Fibroblast of mammary gland (primary cell): Measurements from ENCODE around the gene METRNL.
"Not testable (repeated sequence)": the region's sequence is repeated elsewhere in the genome, so short reads cannot be mapped to it uniquely, and the experiment has no call there.

Experiments
- DNase-seq: peaks from one replicate; pipeline ENCODE4 v3.0.0-alpha.2; 2010; ENCODE audit warnings: low read depth
- H3K4me3 ChIP-seq: 2 replicates; pipeline ENCODE4 v1.5.1; 2011; ENCODE audit warnings: low read depth, mild to moderate bottlenecking, low read length, moderate library complexity; ENCODE audit not compliant: control insufficient read depth
- TF ChIP-seq, protein P1 (sequence below): conservative IDR thresholded peaks from 2 replicates; pipeline ENCODE4 v1.5.1; 2011; ENCODE audit warnings: low read depth, low read length, inconsistent platforms; ENCODE audit not compliant: control insufficient read depth, insufficient read depth

The METRNL gene

DNA sequence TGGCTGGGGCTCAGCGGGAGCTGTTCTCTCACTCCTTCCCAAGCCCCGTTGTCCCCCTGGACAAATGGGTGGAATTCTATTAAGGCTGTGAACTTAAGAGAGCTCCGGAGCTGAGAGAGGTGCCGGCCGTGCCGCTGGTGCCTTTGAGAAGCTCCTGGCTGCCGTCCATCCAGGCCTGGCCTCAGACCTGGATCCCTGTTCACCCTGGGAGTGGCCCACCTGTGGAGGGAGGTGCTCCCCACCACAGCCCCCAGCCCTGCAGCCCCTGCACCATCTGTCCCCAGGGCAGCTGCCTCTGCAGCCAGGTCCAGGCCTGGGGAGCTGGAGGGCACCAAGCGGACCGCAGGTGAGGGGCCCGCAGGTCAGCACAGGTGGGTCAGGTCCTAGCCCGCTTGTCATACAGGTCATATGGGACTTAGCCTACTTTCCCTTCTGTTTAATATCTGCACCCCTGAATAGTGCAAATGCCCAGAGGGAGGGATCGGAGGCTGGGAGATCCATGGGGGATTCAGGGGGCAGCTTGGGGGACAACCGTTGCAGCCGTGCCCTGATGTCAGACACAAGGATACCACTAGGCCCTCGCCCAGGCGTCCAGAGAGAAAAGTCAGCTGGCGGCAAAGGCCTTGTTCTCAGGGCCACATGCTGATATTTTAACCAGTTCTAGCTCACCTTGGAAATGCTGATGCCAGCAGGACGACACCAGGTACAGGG is 15.2 kb upstream of the METRNL start:
- DNase-seq: no peak
- TF ChIP-seq, protein P1, sequence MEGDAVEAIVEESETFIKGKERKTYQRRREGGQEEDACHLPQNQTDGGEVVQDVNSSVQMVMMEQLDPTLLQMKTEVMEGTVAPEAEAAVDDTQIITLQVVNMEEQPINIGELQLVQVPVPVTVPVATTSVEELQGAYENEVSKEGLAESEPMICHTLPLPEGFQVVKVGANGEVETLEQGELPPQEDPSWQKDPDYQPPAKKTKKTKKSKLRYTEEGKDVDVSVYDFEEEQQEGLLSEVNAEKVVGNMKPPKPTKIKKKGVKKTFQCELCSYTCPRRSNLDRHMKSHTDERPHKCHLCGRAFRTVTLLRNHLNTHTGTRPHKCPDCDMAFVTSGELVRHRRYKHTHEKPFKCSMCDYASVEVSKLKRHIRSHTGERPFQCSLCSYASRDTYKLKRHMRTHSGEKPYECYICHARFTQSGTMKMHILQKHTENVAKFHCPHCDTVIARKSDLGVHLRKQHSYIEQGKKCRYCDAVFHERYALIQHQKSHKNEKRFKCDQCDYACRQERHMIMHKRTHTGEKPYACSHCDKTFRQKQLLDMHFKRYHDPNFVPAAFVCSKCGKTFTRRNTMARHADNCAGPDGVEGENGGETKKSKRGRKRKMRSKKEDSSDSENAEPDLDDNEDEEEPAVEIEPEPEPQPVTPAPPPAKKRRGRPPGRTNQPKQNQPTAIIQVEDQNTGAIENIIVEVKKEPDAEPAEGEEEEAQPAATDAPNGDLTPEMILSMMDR: no peak
- H3K4me3 ChIP-seq: no peak overlapping the region

DNA sequence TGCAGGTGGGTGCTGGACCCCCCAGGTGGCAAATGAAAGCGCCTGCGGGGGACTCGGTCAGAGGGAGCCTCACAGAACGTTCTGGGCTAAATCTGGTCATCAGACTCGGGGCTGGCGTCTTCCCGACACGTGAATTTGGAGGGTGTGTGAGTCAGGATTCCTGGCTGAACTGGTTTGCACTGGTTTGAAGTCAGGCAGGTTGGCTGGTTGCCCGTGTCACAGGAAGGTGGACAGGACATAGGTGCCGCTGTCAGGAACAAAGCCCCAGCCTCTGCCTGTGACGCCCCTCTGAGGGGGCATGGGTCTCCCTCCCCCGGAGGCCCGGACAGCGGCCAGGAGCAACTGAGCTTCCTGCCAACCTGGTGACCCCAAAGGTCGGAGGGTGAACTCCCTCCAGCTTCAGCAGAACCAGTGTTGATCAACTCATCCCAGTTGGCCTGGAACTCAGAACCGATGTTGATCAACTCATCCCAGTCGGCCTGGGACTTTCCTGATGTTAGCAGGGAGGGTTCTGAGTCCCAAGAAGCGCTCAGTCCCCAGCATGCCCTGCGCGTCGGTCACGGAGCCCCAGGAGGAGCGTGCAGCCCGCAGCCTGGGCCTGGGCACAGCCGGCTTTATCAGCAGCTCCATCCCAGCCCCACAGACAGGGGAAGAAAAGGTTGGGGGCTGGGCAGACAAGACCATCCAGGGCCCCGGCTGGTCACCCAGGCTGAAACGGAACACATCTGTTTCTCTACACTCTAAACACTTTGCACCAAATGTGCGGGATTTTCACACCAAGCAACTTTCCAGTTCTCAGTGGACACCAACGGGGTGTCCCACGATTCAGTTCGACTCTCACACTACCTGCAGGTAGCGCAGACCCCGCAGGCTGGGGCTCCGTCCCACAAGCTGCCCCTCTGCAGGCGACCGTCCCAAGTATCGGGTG is 14.4 kb upstream of the METRNL start:
- TF ChIP-seq, protein P1: no peak
- no peak overlapping the region for H3K4me3 ChIP-seq
- no peak for DNase-seq

DNA sequence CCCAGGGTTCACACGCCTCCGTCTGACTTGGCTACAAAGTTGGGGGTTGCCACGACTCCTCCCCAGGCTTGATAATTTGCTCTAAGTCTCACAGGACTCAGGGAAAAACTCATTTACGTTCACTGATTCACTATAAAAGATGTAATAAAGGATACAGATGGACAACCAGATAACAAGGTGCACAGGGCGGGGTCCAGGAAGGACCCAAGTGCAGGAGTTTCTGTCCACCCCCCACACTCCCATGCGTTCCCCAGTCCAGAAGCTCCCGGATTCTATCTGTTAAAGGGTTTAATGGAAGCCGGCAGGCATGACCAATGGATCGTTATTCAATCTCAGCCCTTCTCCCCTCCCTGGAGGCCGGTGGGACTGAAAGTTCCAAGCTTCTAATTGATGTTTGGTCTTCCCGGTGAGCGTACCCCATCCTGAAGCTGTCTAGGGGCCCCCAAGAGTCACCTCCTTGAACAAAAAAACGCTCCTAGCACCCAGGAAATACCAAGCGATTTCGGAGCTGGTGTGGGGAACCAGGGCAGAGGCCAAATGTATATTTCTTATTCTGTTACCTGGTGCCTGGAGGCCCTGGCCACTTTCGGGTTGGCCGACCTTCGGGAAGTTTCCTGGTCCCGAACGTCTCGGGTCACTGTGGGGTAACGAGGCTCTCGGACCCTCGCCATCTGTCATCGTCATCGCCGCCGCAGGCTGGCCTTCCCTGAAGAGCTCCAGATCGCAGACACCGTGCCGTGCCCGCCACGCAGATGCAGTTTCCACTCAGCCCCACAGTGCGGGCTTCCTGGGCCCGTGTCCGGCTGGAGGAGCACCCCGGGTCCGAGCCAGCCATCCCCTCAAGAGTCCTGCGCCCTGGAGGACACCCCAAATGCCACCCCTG is 13.5 kb upstream of the METRNL start:
- H3K4me3 ChIP-seq: no peak overlapping the region
- DNase-seq: no peak
- TF ChIP-seq, protein P1: no peak

- H3K4me3 ChIP-seq, DNase-seq: not testable (repeated sequence)
These were observed 12.9 kb upstream of the METRNL start for GRCh38 chr17:83066543-83066890.

- TF ChIP-seq, protein P1: no peak
- DNase-seq: no peak
- H3K4me3 ChIP-seq: no peak overlapping the region
These were observed 12.2 kb upstream of the METRNL start for GRCh38 chr17:83067071-83067717.

DNA sequence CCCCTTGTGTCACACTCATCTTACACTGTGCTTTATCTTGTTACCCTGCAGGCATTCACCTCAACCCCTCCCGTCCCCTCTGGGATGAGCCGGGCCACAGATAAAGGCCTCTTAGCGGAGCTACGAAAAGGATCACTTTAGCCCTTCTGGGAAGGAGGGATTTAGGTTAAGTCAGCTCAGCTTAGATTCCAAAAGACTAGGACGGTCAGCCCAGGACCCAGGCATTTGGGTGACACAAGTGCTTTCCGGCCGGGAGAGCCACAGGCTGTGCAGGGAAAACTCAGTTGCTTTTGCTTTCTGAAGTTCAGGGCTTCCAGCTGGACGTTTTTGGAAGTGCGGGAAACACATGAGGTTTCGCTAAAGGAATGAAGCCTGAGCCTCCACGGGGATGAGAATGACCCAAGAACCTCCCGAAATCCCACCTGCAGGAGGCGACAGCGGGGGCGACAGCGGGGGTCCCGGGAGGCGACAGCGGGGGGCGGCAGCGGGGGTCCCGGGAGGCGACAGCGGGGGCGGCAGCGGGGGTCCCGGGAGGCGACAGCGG is 11.6 kb upstream of the METRNL start:
- TF ChIP-seq, protein P1: no peak
- H3K4me3 ChIP-seq: no peak overlapping the region
- no peak for DNase-seq
